ENCODE results near the gene DIP2B.

DIP2B gene

GRCh38 chr12:50628394-50628793, 123.6 kb downstream of the DIP2B start:
- in situ Hi-C loops (cut with MboI; ENCODE audit: low sequenced_read_pairs) = no loop called here

- in situ Hi-C loops (cut with MboI; ENCODE audit: low sequenced_read_pairs) = loop anchor here (10.0 kb wide), 1 partner anchor 119 kb away; no protein-coding TSS in a partner anchor
Observed at GRCh38 chr12:50633955-50634354, 129.2 kb downstream of the DIP2B start.

DNA sequence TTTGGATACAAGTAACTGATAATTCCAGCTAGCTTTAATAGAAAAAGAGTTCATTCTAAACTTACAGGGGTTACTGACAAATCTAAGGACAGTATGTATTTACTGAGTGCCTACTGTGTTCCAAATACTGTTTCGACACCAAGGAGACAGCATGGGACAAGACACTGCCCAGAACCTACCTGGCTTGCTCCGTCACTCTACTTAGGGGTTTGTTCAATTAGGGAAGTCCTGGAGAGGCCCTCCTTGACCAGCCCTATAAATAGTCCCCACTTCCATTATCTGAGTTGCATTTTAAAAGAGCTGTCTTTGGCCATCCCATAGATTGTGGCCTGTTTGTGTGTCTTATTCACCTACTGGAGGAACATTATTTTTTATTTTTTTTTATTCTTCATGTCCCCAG, 129.6 kb downstream of the DIP2B start:
- in situ Hi-C loops (cut with MboI; ENCODE audit: low sequenced_read_pairs) = loop anchor here (10.0 kb wide), 1 partner anchor 120 kb away; no protein-coding TSS in a partner anchor

DNA sequence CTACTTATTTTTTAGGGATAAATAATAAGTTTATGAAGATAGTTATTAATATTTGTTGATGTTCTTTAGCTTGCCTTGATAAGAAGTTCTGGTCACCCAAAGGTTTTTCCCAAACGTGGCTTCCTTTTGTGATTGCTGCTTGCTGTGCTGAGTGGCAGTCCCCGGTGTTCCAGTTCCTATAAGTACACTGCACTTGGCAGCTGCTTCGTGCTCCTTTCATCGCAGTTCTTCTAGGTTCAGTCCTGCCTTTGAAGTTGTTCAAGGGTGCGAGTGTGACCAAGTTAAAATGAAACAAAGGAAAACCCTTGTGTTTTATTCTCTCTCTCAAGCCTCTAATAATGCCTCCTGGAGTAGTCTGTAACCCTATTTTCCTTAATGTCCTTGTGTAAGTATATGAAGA, 130.6 kb downstream of the DIP2B start:
- in situ Hi-C loops (cut with MboI; ENCODE audit: low sequenced_read_pairs) = loop anchor here (10.0 kb wide), 1 partner anchor 121 kb away; no protein-coding TSS in a partner anchor

DNA sequence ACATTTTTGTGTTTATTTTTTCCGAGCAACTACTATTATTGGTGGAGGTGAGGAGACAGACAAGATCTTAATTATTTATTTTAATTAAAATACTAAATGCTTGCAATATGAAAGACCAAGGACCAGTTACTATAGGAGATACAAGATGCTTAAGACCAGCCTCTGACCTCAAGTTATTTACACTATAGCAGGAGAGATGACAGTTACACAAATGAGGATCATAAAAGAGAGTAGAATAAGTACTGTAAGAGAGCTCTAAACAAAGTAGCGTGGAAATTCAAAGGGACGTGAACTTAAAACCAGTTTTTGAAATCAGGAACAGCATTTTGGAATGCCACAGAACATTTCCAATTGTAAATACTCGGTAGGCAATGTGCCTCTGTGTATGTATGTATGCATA, 131.1 kb downstream of the DIP2B start:
- in situ Hi-C loops (cut with MboI; ENCODE audit: low sequenced_read_pairs) = loop anchor here (10.0 kb wide), 1 partner anchor 121 kb away; no protein-coding TSS in a partner anchor

- in situ Hi-C loops (cut with MboI; ENCODE audit: low sequenced_read_pairs) = loop anchor here (10.0 kb wide), 1 partner anchor 122 kb away; no protein-coding TSS in a partner anchor
Observed at GRCh38 chr12:50636505-50636904, 131.7 kb downstream of the DIP2B start.

DNA sequence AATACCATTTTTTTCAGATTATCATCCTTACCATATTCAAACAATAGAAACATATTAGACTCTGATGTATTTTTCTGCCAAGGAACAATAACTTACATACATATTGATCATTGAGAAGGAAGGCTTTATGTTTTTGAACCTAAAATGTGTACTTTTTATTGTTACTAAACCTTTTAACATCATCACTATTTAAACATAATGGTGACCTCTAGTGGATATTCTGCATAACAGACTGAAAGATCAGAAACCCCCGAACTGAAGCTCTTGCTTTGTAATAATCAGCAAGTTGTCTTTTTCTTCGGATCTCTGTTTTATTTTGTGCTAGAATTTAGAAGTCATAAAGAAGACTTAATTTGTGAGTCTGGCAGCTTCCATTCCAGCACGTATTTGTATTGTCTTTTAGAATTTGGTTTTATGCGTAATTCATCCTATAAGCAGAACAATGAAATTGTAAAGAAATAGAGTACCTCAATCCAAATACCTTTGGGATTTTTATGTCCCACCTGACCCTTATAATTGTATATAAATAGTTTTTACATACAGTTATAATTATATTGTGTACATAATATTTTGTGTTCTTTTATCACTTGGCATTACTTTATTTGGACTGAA, 133.2 kb downstream of the DIP2B start:
- in situ Hi-C loops (cut with MboI; ENCODE audit: low sequenced_read_pairs) = loop anchor here (10.0 kb wide), 1 partner anchor 123 kb away; no protein-coding TSS in a partner anchor

DNA sequence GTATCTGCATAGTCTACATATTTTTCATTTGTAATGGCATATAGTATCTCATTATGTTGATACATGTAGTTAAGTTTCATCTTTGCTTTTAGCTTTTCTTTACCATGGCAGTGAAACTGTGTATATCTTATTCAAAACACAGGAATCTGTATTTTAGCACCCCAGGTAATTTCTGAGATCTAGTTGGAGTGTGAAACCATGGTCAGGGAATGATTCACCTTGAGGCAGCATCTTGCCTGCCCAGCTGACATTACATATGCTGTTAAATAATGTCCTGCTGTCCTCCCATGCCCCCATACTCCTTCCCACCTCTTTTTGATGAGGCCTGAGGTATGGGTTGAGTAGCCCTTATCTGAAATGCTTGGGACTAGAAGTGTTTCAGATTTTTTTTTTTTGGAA, 133.7 kb downstream of the DIP2B start:
- in situ Hi-C loops (cut with MboI; ENCODE audit: low sequenced_read_pairs) = loop anchor here (10.0 kb wide), 1 partner anchor 124 kb away; no protein-coding TSS in a partner anchor

DNA sequence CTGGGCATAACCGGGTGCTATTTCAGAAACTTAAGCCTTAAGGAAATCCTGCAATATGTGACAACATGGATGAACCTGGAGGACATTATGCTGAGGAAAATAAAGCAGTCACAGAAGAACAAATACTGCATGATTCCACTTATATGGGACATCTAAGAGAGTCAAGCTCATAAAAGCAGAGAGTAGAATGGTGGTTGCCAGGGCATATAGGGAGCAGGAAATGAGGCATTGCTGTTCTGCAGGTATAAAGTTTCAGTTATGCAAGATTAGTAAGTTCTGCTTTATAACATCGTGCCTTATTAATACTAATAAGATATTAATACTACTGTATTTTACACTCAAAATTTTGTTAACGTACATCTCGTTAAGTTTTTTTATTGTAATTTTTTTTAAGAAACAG, 134.9 kb downstream of the DIP2B start:
- in situ Hi-C loops (cut with MboI; ENCODE audit: low sequenced_read_pairs) = loop anchor here (10.0 kb wide), 1 partner anchor 125 kb away; no protein-coding TSS in a partner anchor

DNA sequence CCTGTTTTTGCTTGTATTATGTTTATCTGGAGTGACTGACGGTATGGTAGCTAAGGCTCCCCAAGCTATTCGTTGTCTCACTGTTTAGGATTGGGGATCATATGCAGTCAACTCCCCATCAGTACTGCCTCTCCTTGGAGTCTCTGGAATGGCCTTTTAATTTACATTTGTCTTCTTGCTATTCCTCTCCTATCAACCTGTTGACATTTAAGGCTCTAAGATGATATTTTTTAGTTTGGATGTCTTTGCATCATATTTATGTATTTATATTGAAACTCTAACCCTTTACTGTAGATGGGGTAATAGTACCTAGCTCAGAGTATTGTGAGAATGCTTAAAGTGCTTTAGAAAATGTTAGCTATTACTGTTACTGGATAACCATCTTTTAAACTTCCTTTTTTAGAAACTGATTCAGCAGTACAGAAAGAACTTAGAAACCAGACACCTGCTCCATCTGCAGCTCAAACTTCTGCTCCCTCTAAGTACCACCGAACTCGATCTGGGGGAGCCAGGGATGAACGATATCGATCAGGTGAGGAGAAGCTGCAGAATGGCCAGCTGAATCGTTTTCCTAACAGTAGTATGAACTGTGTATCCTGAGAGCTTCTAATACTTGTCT, 135.6 kb downstream of the DIP2B start:
- in situ Hi-C loops (cut with MboI; ENCODE audit: low sequenced_read_pairs) = no loop called here

DNA sequence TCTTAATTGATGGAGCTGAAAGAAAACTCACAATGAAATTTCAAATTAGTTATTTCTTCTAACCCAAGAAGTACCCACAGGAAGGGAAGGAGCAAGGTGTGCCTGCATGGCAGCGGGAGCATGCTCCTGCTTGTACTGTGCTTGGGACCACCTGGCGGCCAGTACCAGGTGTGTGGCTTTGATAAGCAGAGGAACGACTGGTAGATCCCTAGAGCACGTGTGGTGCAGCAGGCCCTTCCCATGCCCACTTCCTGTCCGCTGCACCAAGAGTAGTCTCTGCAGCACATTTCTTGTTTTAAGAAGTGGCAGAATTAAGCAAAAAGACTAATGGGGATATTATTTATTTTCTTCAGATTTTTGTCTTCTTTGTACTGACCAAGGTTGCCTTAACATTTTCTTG, 136.8 kb downstream of the DIP2B start:
- in situ Hi-C loops (cut with MboI; ENCODE audit: low sequenced_read_pairs) = no loop called here

DNA sequence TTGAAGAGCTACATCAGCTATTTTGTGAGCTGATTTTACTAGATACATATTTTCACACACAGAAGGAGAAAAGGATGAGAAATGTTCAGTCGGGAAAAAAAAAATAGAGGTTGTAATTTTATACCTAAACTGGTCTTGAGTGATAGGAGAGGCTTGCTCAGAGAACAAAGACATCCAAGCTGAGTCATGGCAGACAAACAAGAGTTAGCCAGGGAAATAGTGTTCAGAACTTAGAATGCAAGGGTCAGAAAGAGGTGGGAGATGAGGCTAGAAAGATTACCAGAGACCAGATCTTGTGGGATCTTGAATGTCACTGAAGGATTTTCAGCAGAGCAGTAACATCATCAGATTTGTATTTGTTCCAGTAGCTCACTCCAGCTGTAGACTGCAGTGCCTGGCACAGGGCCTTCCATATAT, 137.3 kb downstream of the DIP2B start:
- in situ Hi-C loops (cut with MboI; ENCODE audit: low sequenced_read_pairs) = no loop called here

DNA sequence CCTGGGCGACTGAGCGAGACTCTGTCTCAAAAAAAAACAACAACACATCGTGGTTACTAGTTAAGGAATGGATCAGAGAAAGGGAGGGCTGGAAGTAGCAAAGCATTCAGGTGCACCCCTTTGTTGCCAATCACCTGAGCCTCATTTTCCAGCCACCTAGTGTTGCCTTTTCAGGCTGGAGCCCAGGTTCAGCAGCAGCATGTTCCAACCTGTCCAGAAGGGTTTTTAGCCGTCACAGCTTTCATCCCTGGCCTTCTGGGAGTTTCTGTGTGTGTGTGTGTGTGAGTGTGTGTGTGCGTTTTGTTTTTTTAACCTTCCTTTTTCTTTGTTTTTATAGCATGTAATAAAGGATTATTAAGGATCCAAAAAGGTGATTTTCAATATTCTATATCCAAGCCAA, 138.0 kb downstream of the DIP2B start:
- in situ Hi-C loops (cut with MboI; ENCODE audit: low sequenced_read_pairs) = no loop called here

- in situ Hi-C loops (cut with MboI; ENCODE audit: low sequenced_read_pairs) = no loop called here
Observed at GRCh38 chr12:50647031-50647430, 142.2 kb downstream of the DIP2B start.

- in situ Hi-C loops (cut with MboI; ENCODE audit: low sequenced_read_pairs) = no loop called here
Observed at GRCh38 chr12:50647479-50647878, 142.7 kb downstream of the DIP2B start.

- in situ Hi-C loops (cut with MboI; ENCODE audit: low sequenced_read_pairs) = no loop called here
Observed at GRCh38 chr12:50650285-50650684, 145.5 kb downstream of the DIP2B start.

DNA sequence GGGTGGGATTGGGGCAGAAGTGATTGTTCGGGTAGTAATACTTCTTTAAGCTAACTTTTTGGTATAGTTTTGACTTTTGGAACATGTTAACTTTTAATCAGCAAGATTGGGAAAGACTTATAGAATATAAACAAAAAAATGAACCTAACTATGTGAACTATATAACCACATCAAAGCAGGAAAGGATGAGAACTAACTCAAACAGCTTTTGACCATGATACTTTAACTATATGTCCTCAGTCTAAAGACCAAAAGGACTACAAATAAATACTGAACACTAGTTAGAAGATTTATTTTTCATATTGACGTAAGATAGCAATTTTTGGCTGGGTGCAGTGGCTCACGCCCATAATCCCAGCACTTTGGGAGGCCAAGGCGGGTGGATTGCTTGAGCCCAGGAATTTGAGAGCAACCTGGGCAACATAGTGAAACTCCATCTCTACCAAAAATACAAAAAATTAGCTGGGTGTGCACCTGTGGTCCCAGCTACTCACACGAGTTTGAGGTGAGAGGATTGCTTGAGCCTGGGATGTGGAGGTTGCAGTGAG, 150.7 kb downstream of the DIP2B start:
- in situ Hi-C loops (cut with MboI; ENCODE audit: low sequenced_read_pairs) = no loop called here

- in situ Hi-C loops (cut with MboI; ENCODE audit: low sequenced_read_pairs) = no loop called here
Observed at GRCh38 chr12:50659260-50659659, 154.5 kb downstream of the DIP2B start.

- in situ Hi-C loops (cut with MboI; ENCODE audit: low sequenced_read_pairs) = no loop called here
Observed at GRCh38 chr12:50659690-50660424, 155.1 kb downstream of the DIP2B start.

- in situ Hi-C loops (cut with MboI; ENCODE audit: low sequenced_read_pairs) = no loop called here
Observed at GRCh38 chr12:50660425-50660822, 155.6 kb downstream of the DIP2B start.
